Measurements from ENCODE around the gene SPEM3.

SPEM3 gene

DNA sequence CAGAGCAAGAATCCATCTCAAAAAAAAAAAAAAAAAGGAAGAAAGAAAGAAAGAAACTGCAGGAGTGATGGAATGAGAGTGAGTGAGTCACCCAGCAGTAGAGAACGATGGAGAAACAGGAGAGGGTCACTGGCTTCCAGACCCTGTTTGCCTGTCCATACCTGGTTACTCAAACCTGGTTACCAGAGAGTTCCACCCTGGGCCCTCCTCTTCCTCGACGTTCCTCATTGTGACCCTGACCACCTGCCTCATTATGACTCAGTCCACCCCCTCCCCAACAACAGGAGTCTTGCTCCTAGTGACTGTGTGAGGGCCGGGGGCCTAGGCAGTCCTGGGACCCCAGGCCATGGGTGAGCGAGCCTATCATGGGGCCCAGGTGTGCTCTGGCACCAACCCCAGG, at the start of gene SPEM3:
Gene SPEM3, plus strand, starts transcription at position 301 of the 400 bp plus-strand sequence. Its CDS starts 46 bp downstream, at position 347.
- no peak for DNase-seq

DNA sequence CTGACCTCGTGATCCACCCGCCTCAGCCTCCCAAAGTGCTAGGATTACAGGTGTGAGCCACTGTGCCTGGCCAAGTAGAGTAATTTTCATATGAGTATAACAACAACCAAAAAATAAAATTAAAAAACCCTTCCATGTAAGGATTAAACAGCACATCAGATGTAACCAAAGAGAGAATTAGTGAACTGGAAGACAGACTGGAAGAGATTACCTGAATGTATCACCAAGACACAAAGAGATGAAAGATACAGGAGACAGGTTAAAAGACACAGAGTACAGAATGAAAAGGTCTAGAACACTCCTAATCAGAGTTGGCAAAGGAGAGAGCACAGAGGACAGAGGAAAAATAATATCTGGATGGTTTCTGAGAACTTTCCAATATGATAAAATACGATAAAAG, 49.5 kb upstream of the SPEM3 start:
- DNase-seq = no peak

DNA sequence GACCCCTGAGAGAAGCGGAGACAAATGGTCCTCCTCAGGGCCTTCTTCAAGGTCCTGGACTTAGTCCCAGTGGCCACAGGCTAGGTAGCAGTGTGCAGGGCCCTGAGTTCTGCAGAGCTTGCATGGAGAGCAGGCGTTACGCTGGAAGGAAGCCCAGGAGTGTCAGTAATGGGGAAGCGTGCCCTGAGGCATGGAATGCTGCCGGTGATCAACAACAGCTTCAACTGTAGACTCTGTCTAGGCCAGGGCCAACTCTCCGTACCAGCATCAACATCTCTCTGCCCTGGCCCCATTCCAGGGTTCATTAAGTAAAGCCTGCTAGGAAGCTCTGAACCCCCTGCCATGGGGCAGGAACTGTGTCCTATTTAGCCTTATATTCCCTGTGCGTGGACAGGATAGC, 48.3 kb upstream of the SPEM3 start:
- no peak for DNase-seq

DNA sequence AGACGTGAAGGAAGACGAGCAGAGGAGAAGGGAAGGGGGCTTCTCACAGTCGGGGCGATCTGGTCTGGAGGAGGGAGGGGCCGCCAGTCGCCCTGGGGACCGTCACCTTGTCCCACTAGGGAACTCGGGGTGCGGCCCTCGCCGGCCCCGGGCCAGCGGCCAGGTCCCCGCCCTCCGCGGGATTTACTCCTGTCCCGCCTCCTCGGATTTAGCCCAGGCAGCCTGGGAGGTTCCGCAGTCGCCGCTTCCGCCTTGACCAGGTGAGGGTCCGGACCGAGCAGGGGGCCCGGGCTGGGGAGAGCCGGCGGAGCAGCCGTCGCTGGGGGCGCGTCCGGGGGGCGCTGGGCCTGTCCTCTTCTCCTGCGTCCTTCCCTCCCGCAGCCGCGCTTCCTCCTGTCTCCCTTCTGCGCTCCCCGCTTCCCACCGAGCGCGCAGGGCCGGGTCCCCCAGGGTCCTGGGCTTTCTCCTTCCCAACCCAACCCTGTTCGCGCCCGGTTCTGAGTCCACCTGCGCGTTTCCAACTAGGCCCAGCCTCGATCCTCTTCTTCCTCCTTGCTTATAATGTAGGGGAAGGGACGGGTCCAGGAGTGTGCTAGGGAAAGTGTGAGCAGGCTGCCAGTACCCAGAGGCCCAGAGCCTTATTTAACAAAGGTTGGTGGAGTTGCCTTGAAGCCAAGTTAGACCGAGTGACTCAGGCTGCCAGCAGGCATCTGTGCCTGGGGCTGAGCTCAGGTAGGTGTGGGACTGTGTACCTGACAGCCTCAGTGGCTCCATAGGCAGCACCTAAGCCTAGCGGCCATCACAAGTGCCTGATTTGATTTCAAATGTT, 47.6 kb upstream of the SPEM3 start, which contains the start of gene TNK1:
Gene TNK1, plus strand, starts transcription at position 235 of the 829 bp plus-strand sequence. CDS start 1,838 bp downstream, outside the sequence.
- no peak for DNase-seq

DNA sequence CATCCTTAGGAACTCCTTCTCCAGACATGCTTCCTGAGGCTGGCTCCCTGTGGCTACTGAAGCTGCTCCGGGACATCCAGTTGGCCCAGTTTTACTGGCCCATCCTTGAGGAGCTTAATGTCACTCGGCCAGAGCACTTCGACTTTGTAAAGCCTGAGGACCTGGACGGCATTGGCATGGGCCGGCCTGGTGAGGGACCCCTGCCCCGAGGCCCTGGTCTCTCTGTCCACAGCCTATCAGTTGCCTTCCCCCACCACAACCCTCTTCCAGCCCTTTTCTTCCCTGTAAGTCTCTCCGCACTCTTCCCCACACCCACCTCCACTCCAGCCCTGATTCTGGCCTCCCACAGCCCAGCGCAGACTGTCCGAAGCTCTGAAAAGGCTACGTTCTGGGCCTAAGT, 45.8 kb upstream of the SPEM3 start:
- DNase-seq = no peak

DNA sequence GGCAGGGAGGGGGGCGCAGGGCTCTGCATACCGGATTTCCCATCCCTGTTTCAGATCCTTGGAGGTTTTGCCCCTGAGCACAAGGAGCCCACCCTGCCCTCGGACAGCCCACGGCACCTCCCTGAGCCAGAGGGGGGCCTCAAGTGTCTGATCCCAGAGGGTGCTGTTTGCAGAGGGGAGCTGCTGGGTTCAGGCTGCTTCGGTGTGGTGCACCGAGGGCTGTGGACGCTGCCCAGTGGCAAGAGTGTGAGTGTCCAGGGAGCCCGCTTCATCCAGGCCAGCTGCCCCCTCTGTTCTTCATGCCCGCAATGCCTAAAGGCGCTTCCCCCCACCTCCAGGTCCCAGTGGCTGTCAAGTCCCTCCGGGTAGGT, 45.3 kb upstream of the SPEM3 start:
- DNase-seq = no peak

DNA sequence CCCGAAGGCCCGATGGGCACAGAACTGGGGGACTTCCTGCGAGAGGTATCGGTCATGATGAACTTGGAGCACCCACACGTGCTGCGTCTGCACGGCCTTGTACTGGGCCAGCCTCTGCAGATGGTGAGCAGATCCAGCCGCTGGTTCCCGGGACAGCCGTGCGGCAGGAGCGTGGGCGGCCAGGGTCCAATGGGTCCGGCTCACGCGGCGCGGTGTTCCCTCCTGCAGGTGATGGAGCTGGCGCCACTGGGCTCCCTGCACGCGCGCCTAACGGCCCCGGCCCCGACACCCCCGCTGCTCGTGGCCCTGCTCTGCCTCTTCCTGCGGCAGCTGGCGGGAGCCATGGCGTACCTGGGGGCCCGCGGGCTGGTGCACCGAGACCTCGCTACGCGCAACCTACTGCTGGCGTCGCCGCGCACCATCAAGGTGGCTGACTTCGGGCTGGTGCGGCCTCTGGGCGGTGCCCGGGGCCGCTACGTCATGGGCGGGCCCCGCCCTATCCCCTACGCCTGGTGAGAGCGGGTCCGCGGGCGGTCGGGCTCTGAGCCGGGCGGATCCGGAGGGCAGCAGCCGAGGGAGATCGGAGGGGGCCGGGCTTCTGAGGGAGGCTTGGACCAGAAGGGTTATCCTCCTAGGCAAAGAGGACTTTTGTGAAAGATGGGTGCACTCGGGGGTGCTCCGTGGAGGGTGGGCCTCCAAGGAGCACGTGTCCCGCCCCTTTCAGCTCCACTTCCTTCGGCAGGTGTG, 44.7 kb upstream of the SPEM3 start:
- DNase-seq = peak; percentile 84

DNA sequence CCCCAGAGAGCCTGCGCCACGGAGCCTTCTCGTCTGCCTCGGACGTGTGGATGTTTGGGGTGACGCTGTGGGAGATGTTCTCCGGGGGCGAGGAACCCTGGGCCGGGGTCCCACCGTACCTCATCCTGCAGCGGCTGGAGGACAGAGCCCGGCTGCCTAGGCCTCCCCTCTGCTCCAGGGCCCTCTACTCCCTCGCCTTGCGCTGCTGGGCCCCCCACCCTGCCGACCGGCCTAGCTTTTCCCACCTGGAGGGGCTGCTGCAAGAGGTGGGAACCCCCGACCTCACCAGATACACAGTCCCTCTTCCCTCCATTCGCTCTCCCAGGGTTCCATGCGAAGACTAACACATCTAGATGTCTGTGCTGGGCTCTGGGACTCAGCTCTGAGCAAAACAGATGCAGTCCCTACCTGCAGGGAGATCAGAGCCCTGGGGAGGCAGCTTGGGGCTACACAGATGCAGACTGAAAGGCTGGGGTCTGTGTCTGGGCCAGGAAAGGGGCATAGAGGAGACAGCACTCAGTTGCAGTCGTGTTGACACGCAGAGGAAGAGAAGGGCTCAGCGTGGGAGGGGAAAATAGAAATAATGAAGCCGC, 44.1 kb upstream of the SPEM3 start:
- no peak for DNase-seq

DNA sequence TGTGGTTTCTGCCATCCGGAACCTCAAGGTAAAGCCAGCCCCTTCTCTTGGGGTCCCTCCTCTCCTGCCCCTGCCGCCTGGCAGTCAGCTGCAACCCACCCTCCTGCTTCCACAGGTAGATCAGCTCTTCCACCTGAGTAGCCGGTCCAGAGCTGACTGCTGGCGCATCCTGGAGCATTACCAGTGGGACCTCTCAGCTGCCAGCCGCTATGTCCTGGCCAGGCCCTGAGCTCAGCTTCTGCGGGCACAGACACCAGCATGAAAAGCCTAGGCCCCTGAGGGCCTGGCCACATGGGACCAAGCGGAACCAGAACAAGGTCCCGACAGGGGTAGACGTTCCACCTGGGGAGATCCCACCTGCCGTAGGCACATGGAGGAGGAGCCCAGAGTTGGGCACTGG, 39.8 kb upstream of the SPEM3 start:
- DNase-seq = no peak

DNA sequence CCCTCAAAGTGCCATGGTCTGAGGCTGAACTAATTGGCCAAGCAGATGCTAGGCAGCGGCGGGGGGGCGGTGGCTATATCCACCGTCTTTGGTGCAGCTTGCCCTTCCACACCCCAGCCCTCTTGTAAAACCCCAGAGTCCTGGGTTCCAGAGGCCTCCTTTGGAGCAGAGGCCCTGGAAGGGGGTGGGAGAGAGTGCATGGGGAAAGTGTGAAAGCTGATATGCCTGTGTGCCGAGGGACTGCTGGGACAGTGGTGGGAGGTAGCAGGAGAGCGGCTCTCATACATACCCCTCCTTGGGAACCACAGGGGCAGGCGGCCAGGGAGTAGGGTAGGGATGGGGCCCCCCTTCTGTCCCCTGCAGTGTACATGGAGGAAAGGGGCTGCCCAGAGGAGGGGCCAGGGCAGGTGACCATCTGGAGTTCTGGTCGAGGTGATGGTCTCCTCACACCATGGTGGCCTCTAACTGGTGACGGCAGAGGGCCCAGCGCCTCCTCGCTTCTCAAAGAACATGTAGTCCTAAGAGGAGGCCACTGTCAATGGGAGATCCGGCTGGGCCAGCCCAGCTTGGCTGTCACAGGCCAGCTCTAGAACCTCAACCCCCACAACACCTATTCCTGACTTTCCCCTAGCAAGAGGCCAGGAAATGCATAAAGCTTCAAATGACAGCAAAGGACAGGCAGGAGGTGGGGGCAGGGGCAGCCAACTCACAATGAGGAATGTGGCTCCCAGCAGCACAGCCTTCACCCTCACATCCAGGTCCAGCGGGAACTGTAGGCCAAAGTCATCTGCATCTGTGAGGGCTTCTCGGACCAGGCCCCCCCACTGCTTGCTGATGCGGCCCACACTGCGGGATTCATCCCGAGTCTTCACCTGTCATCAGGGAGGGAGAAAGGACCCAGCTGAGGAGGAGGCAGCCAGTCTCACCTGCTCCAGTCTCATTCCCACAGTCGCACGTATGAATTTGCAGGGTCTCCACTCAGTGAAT, 38.4 kb upstream of the SPEM3 start:
- DNase-seq = no peak

DNA sequence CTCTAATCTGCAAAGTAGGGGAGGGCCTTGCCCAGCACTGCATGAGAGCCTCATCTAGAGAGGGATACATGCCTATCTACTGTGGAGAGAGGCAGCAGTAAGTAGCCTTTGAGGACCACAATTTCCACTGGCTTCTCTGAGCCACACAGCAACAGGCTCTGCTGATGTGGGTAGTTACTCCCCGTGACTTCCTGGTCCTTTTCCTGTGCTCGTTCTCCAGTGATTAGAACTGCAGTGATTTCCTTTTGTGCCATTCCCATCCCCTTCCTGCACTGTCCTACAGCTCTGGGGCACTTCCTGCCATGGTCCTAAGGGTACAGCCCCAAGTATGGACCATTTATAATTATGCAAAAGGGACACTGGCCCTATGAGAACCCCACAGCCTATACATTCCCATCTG, 37.4 kb upstream of the SPEM3 start:
- no peak for DNase-seq

DNA sequence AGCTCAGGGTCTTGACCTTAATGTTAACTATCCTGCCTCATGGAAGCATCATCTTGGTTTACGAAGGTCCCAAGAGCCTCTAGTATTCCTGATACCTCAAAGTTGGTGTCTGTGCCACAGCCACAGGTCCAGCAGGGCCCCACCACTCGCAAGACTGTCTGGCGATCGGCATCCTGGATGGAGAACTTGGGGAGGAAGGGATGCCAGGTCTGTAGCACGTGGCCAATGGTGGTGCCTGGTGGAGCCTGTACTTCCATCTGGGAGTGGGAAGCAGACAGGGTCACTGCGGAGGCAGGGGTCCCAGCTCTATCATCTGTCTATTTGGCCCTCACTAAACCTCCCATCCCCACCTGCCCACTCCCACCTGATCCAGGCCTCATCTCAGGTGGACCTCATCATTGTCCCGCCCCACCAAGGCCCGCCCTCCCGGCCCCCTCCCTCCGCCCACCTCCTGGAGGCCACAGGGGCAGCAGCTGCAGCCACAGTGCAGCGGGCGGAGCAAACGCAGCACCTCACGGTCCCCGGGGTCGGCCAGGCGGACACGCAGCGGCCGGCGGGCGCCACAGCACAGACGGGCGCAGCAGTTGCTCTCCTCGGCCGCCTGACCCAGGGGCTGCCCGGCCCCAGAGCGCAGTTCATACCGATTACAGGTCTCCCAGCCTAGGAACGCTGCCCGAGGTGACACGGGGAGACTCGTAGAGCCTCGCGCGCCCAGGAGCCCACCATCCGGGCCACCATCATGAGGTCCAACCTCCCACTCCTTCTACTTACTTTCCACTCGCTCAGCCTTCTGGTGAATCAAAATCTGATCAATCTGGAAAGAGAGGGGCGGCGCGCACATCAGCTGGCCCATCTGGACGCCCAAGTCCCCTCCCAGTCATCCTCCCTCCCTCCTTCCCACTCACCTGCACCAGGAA, 35.7 kb upstream of the SPEM3 start:
- DNase-seq = no peak

DNA sequence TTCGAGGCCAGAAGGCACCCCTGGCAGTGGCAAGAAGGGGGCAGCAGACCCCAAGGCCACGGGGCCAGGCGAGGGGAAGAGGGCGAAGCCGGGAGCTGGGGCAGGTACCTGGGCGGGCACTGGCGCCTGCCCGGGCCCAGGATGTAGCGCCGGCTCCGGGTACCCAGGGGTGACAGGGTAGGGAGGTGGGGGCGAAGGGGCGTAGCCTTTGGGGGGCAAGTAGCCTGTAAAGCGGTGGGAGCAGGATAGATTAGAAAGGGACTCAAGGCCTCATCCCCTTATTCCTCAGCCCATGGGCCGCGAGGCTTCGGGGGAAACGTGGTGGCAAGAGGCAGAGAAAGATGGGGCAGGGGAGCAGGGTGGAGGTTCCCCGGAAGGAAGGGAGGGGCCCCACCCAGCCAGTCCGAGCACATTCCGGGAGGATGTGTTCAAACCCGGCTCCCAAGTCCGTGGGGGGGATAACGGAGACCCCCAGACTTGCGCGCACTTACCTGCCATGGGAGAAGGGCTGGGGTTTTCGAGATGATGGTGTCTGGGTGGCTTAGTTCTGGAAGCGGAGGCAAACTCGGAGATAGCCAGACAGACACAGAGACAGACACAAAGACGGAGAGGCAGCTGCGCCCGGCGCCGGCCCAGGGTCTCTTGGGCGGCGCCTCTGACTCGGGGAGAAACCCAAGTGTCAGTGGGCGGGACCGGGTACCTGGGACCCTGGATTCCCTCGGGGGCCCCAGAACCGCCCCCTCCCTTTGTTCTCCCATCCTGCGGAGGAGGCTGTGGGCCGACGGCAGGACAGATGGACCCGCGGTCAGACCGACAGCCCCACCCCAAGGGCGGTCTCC, 34.8 kb upstream of the SPEM3 start:
- DNase-seq = peak; percentile 66

DNA sequence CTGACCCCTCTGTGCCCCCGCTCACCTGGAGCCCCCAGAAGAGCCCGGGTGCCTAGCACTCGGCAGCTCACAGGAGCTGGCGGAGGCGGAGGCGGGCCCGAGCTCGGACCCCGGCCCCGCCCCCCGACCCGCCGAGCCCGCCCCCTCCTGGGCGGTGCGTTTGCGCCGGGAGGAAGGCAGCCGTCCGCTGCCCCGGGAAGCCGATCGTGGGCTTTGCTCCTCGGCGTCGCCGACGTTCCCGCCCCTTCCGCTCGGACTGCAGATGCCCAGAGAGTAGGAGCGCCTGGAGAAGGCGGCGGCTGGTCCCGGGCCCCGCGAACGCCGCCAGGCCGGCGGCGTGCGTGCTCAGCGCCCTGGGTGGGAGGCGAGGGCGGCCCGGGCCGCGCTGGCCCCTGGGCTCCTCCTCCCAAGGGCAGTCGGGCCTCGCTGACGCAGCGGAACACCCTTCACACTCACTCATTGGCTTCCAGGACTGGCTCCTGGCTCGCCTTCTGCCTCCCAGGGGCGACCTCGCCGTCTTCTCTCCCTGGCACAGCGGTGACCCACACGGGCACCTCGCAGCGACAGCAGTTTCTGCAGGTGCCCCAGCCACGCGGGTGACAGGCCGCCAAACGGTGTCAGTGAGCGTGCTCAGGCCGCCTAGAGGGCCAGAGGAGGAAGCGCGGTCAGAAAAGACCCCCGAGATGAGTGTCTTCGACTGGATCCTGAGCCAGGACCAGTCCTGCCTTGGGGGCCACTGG, 34.0 kb upstream of the SPEM3 start, which contains the start of gene PLSCR3:
Gene PLSCR3, minus strand, starts transcription at position 74 of the 740 bp plus-strand sequence. CDS start 415 bp downstream, outside the sequence.
- DNase-seq = peak; percentile 86

DNA sequence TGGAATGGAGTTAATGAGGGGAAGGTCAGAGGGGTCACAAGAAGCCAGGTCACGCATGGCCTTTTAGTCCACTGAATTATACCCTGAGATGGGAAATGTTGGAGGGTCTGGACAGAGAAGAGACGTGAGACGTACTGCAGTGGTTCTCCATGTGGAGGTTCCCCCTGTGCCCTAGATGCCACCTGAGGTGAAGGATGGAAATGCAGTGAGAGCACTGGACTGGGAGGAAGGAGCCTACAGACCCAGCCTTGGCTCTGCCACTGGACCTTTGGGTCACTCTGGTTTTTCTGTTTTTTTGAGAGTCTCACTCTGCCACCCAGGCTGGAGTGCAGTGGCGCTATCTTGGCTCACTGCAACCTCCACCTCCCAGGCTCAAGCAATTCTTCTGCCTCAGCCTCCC, 32.5 kb upstream of the SPEM3 start:
- no peak for DNase-seq

DNA sequence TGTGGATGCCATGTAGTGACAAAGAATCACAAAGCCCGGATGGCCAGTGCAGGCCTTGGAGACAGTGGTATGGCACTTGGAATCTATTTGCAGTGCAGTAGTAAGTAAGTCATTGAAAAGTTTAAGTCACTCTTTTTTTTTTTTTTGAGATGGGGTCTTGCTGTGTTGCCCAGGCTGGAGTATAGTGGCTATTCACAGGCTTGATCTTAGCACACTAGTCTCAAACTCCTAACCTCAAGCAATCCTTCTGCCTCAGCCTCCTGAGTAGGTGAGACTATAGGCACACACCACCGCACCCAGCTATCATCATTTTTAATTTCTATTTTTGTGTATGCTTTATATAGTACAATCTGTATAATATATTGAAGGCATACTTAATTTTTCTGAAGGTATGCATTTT, 30.0 kb upstream of the SPEM3 start:
- no peak for DNase-seq

DNA sequence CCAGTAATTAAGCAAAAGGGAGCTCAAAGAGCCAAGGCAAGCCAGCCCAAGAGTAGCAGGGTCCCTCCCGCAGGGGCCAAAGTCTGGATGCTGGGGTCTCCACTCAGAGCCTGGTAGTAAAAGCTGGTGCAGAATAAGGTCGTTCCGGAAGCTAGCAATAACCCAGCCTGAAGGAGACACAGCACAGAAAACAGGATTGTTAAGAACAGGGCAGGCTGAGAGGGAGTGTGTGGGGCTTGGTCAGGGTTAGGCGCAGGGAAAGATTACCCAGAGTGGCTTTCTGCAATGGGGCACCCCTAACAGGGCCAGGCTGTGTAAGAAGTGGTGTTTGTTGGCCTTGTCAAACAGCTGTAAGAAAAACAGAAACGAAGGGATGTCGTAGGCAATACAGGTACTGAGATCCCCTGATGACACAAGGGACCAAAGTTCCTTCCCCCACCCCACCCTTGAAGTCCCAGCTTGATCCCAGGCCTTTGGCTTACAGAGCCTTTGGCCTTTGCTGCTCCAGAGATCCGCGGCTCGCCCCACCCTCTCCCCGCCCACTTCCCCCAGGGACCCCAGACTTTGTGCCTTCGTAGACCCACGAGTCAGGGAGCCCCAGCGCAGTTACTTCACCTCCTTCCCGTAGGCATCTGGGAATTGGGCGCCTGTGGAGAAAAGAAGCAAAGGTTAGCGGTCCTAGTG, 25.5 kb upstream of the SPEM3 start:
- DNase-seq = peak; percentile 31

DNA sequence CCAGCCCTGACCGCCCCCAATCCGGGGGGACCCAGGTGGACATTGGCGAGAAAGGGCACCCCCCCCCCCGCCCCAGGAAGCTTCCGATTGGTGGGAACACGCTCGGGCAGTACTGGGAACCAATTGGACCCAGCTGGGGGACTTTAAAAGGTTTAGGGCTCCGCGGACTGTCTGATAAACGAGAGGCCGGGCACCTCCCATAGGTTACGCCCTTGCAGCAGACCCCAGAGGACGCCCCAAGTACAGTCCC, 25.0 kb upstream of the SPEM3 start:
- no peak for DNase-seq

Data from activated CD4-positive, alpha-beta T cell treated with anti-CD3 and anti-CD28 coated beads for 48 hours (primary cell).